Breast epithelium (tissue), 4 donors: ENCODE data around the gene ABCC6. TPM values are rescaled to one million over a fixed set of nuclear protein-coding genes. Genes with fewer than 3 reads are reported as not detected.
"Not testable (repeated sequence)": the region's sequence is repeated elsewhere in the genome, so short reads cannot be mapped to it uniquely, and the experiment has no call there.

Experiments
- DNase-seq, 2 donors: peaks; one replicate each; pipeline ENCODE4 v3.0.0-alpha.2; 2019; ENCODE audit warnings: low spot score in 2 of 2
- H3K27ac ChIP-seq, 2 donors: fragments of 200-600 bp; sonication (generic) in 1 of 2; one replicate each; pipeline ENCODE4 v1.5.1; 2016 to 2019; ENCODE audit warnings: mild to moderate bottlenecking in 1 of 2
- H3K27me3 ChIP-seq, 2 donors: fragments of 200-600 bp; sonication (generic) in 1 of 2; one replicate each; pipeline versions ENCODE4 v1.5.1 to v1.6.0; 2017 to 2019; ENCODE audit warnings: control low read depth in 1 of 2, mild to moderate bottlenecking in 1 of 2
- H3K36me3 ChIP-seq: fragments of 200-600 bp; one replicate; pipeline ENCODE4 v1.5.1; 2019
- H3K4me1 ChIP-seq, 2 donors: fragments of 200-600 bp; sonication (generic); one replicate each; pipeline ENCODE4 v1.5.1; 2016 to 2019; ENCODE audit warnings: control low read depth in 1 of 2
- H3K4me3 ChIP-seq, 3 donors: fragments of 200-600 bp; sonication (generic); 1 replicate in 2 of 3; 2 replicates in 1 of 3; pipeline ENCODE4 v1.5.1; 2016 to 2019; ENCODE audit warnings: mild to moderate bottlenecking in 3 of 3, moderate library complexity in 2 of 3
- H3K9me3 ChIP-seq, 2 donors: fragments of 200-600 bp; sonication (generic) in 1 of 2; one replicate each; pipeline ENCODE4 v1.5.1; 2016 to 2019; ENCODE audit warnings: control low read depth in 1 of 2
- intact Hi-C: fragments of 100-400 bp; cut with DNase I; formaldehyde crosslinking; loops from one replicate; pipeline ENCODE4 v1.15.1; 2023; ENCODE audit warnings: low total_unique reads
- total RNA-seq, 3 donors: library from RNA; depleted of rRNA; stranded (reverse); fragments of >200 nt; gene quantifications; one replicate each; pipeline ENCODE4 v1.1.0, GENCODE V29; 2016

The ABCC6 gene
- total RNA-seq: 1 to 10 TPM; 3.6 to 4.2 (median 3.8) TPM

GRCh38 chr16:16222850-16223661 is at the start of gene ABCC6:
Gene ABCC6 (minus strand): TSS chr16:16223494. CDS start chr16:16223434, 60 bp downstream.
- DNase-seq, H3K27ac ChIP-seq, H3K9me3 ChIP-seq, H3K27me3 ChIP-seq, intact Hi-C loops, H3K36me3 ChIP-seq, H3K4me1 ChIP-seq: not testable (repeated sequence)
- H3K4me3 ChIP-seq: peak within 1 kb of the TSS in 2 of 3 donors; percentile 33 to 59

- intact Hi-C loops, H3K27me3 ChIP-seq, H3K4me3 ChIP-seq, DNase-seq, H3K9me3 ChIP-seq, H3K36me3 ChIP-seq, H3K27ac ChIP-seq, H3K4me1 ChIP-seq: not testable (repeated sequence)
Observed at GRCh38 chr16:16272573-16273221, 49.4 kb upstream of the ABCC6 start.

- H3K9me3 ChIP-seq, H3K36me3 ChIP-seq, H3K4me1 ChIP-seq, intact Hi-C loops, DNase-seq, H3K27ac ChIP-seq, H3K4me3 ChIP-seq, H3K27me3 ChIP-seq: not testable (repeated sequence)
Observed at GRCh38 chr16:16271658-16272057, 48.4 kb upstream of the ABCC6 start.

GRCh38 chr16:16268185-16268808 is 45.0 kb upstream of the ABCC6 start:
- DNase-seq, H3K36me3 ChIP-seq, H3K27ac ChIP-seq, H3K9me3 ChIP-seq, H3K4me3 ChIP-seq, H3K4me1 ChIP-seq, H3K27me3 ChIP-seq, intact Hi-C loops: not testable (repeated sequence)

- H3K4me3 ChIP-seq, intact Hi-C loops, DNase-seq, H3K9me3 ChIP-seq, H3K27ac ChIP-seq, H3K4me1 ChIP-seq, H3K27me3 ChIP-seq, H3K36me3 ChIP-seq: not testable (repeated sequence)
Observed at GRCh38 chr16:16267708-16268107, 44.4 kb upstream of the ABCC6 start.

GRCh38 chr16:16265044-16265443 is 41.8 kb upstream of the ABCC6 start:
- H3K27ac ChIP-seq: not testable (repeated sequence)

GRCh38 chr16:16263947-16264346 is 40.7 kb upstream of the ABCC6 start:
- H3K36me3 ChIP-seq, H3K4me3 ChIP-seq, DNase-seq, intact Hi-C loops, H3K27ac ChIP-seq, H3K27me3 ChIP-seq, H3K4me1 ChIP-seq, H3K9me3 ChIP-seq: not testable (repeated sequence)

More at GRCh38 chr16:16265044-16265443, 41.8 kb upstream of the ABCC6 start:
- intact Hi-C loops, H3K36me3 ChIP-seq, DNase-seq, H3K27me3 ChIP-seq, H3K4me1 ChIP-seq, H3K9me3 ChIP-seq, H3K4me3 ChIP-seq: not testable (repeated sequence)

GRCh38 chr16:16262954-16263555 is 39.8 kb upstream of the ABCC6 start:
- H3K36me3 ChIP-seq, H3K4me3 ChIP-seq, H3K9me3 ChIP-seq, DNase-seq, H3K4me1 ChIP-seq, H3K27me3 ChIP-seq, H3K27ac ChIP-seq, intact Hi-C loops: not testable (repeated sequence)

GRCh38 chr16:16259971-16260370 is 36.7 kb upstream of the ABCC6 start:
- H3K4me3 ChIP-seq, intact Hi-C loops, H3K9me3 ChIP-seq, H3K27me3 ChIP-seq, H3K4me1 ChIP-seq, H3K27ac ChIP-seq, DNase-seq, H3K36me3 ChIP-seq: not testable (repeated sequence)

GRCh38 chr16:16258822-16259221 is 35.5 kb upstream of the ABCC6 start:
- not testable (repeated sequence) for DNase-seq

GRCh38 chr16:16257301-16257923 is 34.1 kb upstream of the ABCC6 start:
- H3K36me3 ChIP-seq, H3K27me3 ChIP-seq, H3K4me1 ChIP-seq, intact Hi-C loops, H3K9me3 ChIP-seq, DNase-seq, H3K4me3 ChIP-seq, H3K27ac ChIP-seq: not testable (repeated sequence)

More at GRCh38 chr16:16258822-16259221, 35.5 kb upstream of the ABCC6 start:
- intact Hi-C loops, H3K27ac ChIP-seq, H3K36me3 ChIP-seq, H3K4me1 ChIP-seq, H3K9me3 ChIP-seq, H3K4me3 ChIP-seq, H3K27me3 ChIP-seq: not testable (repeated sequence)

GRCh38 chr16:16252377-16252776 is 29.1 kb upstream of the ABCC6 start:
- H3K4me1 ChIP-seq, H3K4me3 ChIP-seq, H3K9me3 ChIP-seq, H3K27ac ChIP-seq, H3K27me3 ChIP-seq, intact Hi-C loops, H3K36me3 ChIP-seq, DNase-seq: not testable (repeated sequence)
